SK-N-SH (cell line): ENCODE measurements around the gene SLC36A4.

Experiments used
- SIN3A ChIP-seq: IDR thresholded peaks from 2 replicates; pipeline ENCODE4 v1.6.1; 2012; ENCODE audit warnings: low read depth, mild to moderate bottlenecking, low read length, moderate library complexity, borderline replicate concordance
- TF ChIP-seq, protein P1 (sequence below): fragments of 200-600 bp; sonication (generic); IDR thresholded peaks from 2 replicates; pipeline ENCODE4 v1.6.1; 2017; ENCODE audit warnings: antibody characterized with exemption, mild to moderate bottlenecking, moderate library complexity

DNA sequence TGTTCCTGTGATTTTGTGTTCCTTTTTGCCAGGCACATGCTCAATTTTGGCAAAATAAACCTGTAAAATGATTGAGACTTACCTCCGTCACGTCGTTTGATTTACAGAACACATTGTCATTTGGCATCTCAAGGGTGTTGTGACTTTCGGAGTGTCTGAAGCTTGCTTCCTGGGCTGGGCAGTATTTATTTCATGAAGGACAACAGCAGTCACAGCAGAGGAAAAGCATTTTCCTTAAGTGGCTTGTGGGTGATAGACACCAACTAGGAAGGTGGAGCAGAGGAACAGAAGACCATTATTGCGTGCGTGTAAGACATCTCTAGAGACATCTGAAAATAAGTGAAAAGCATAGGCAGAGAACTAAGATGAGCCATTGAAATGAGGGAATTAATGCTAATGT lies 80.2 kb downstream of the SLC36A4 start:
- TF ChIP-seq SIN3A: no peak
- TF ChIP-seq, protein P1, sequence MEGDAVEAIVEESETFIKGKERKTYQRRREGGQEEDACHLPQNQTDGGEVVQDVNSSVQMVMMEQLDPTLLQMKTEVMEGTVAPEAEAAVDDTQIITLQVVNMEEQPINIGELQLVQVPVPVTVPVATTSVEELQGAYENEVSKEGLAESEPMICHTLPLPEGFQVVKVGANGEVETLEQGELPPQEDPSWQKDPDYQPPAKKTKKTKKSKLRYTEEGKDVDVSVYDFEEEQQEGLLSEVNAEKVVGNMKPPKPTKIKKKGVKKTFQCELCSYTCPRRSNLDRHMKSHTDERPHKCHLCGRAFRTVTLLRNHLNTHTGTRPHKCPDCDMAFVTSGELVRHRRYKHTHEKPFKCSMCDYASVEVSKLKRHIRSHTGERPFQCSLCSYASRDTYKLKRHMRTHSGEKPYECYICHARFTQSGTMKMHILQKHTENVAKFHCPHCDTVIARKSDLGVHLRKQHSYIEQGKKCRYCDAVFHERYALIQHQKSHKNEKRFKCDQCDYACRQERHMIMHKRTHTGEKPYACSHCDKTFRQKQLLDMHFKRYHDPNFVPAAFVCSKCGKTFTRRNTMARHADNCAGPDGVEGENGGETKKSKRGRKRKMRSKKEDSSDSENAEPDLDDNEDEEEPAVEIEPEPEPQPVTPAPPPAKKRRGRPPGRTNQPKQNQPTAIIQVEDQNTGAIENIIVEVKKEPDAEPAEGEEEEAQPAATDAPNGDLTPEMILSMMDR: no peak
